Naive thymus-derived CD4-positive, alpha-beta T cell (primary cell): Measurements from ENCODE around the gene KBTBD13. TPM values are rescaled to one million over a fixed set of nuclear protein-coding genes. Genes with fewer than 3 reads are reported as not detected.
"Not testable (repeated sequence)": the region's sequence is repeated elsewhere in the genome, so short reads cannot be mapped to it uniquely, and the experiment has no call there.

Experiments
- ATAC-seq: fragments of 150-1000 bp; cut with Tn5 transposase; 2 replicates; pipeline ENCODE4 v1.10.0; 2021; ENCODE audit warnings: mild to moderate bottlenecking, moderate library complexity
- CTCF ChIA-PET: fragments of 350-600 bp; sonication (Branson Sonifier 250); formaldehyde crosslinking; loops from one replicate; lab custom pipeline; 2021; ENCODE audit warnings: antibody characterized with exemption; lab: Charles Lee
- POLR2A ChIA-PET: fragments of 350-600 bp; sonication (Branson Sonifier 250); formaldehyde crosslinking; loops from one replicate; lab custom pipeline; 2021; ENCODE audit warnings: antibody characterized with exemption, inconsistent platforms; lab: Charles Lee
- DNase-seq, 9 donors: peaks; one replicate each; pipeline versions ENCODE4 v3.0.0 to v3.0.0-alpha.2; 2020 to 2022; ENCODE audit warnings: mixed read lengths in 1 of 9
- H3K27ac ChIP-seq: one replicate; pipeline ENCODE4 v1.7.0; 2013; ENCODE audit warnings: mild to moderate bottlenecking, low read depth, low read length, moderate library complexity
- H3K27me3 ChIP-seq, 2 donors: one replicate each; pipeline ENCODE4 v1.7.0; 2013; ENCODE audit warnings: low read length in 2 of 2, mild to moderate bottlenecking in 2 of 2, moderate library complexity in 2 of 2; ENCODE audit not compliant: control insufficient read depth in 2 of 2, insufficient read depth in 2 of 2
- H3K36me3 ChIP-seq, 3 experiments: 1 replicate in 2 of 3; 2 replicates in 1 of 3; pipeline ENCODE4 v1.7.0; 2013; ENCODE audit warnings: low read length in 3 of 3, mild to moderate bottlenecking in 3 of 3, moderate library complexity in 1 of 3; ENCODE audit not compliant: insufficient read depth in 3 of 3, control insufficient read depth in 2 of 3
- H3K4me1 ChIP-seq, 2 donors: one replicate each; pipeline ENCODE4 v1.7.0; 2013; ENCODE audit warnings: low read length in 2 of 2, mild to moderate bottlenecking in 2 of 2, moderate library complexity in 1 of 2; ENCODE audit not compliant: control insufficient read depth in 2 of 2, insufficient read depth in 2 of 2
- H3K4me3 ChIP-seq: 2 replicates; pipeline ENCODE4 v1.7.0; 2013; ENCODE audit warnings: mild to moderate bottlenecking, low read length
- H3K9me3 ChIP-seq, 3 experiments: 1 replicate in 2 of 3; 2 replicates in 1 of 3; pipeline ENCODE4 v1.7.0; 2013; ENCODE audit warnings: low read length in 3 of 3; ENCODE audit not compliant: control insufficient read depth in 2 of 3
- H3K27ac Mint-ChIP-seq, 9 donors: one replicate each; pipeline ENCODE4 v1.8.0; 2020 to 2022; ENCODE audit warnings: mixed read lengths in 9 of 9, mild to moderate bottlenecking in 8 of 9, moderate library complexity in 5 of 9, inconsistent platforms in 2 of 9
- H3K27me3 Mint-ChIP-seq, 5 donors: one replicate each; pipeline ENCODE4 v1.8.0; 2021 to 2022; ENCODE audit warnings: mixed read lengths in 5 of 5, mild to moderate bottlenecking in 1 of 5
- H3K36me3 Mint-ChIP-seq, 5 donors: one replicate each; pipeline ENCODE4 v1.8.0; 2020 to 2022; ENCODE audit warnings: mixed read lengths in 5 of 5, mild to moderate bottlenecking in 3 of 5, inconsistent platforms in 1 of 5
- H3K4me1 Mint-ChIP-seq, 7 donors: one replicate each; pipeline ENCODE4 v1.8.0; 2020 to 2022; ENCODE audit warnings: mixed read lengths in 7 of 7, mild to moderate bottlenecking in 3 of 7, inconsistent platforms in 1 of 7
- H3K4me3 Mint-ChIP-seq, 10 donors: one replicate each; pipeline ENCODE4 v1.8.0; 2020 to 2022; ENCODE audit warnings: mild to moderate bottlenecking in 10 of 10, mixed read lengths in 10 of 10, moderate library complexity in 6 of 10, inconsistent platforms in 2 of 10
- H3K9me3 Mint-ChIP-seq, 11 donors: one replicate each; pipeline ENCODE4 v1.8.0; 2020 to 2022; ENCODE audit warnings: mixed read lengths in 11 of 11, mild to moderate bottlenecking in 4 of 11, inconsistent platforms in 1 of 11, moderate library complexity in 1 of 11
- intact Hi-C, 2 donors: fragments of 100-400 bp; cut with micrococcal nuclease; formaldehyde crosslinking; loops; one replicate each; pipeline ENCODE4 v1.15.1; 2023
- polyA plus RNA-seq, 2 donors: library from polyadenylated mRNA; unstranded; fragments of 300-500 nt; fragmentation: Illumina TruSeq; gene quantifications; one replicate each; pipeline ENCODE4 v1.2.3, GENCODE V29; 2021
- total RNA-seq, 6 experiments: library from RNA in 5 of 6; stranded (reverse) in 5 of 6; gene quantifications; 1 replicate in 5 of 6; 2 replicates in 1 of 6; pipeline ENCODE4 v1.2.3 and lab custom pipeline; 2021 to 2026

KBTBD13 gene
- total and polyA plus RNA-seq, 7 experiments from 2014 or later = not detected

GRCh38 chr15:65038836-65039235 lies 37.7 kb upstream of the KBTBD13 start:
- POLR2A ChIA-PET = no interaction called here
- no peaks in the 10 kb centered on the region for H3K36me3 Mint-ChIP-seq

GRCh38 chr15:65040461-65040860 lies 36.1 kb upstream of the KBTBD13 start:
- H3K4me1 Mint-ChIP-seq = peaks cover 0 to 2% (median 0%) of the 10 kb centered on the region in 7 donors
- peaks cover 0 to 12% (median 4%) of the 10 kb centered on the region in 5 donors for H3K27me3 Mint-ChIP-seq
- H3K9me3 Mint-ChIP-seq = no peaks in the 10 kb centered on the region
- no peaks in the 10 kb centered on the region for H3K36me3 ChIP-seq
- H3K27ac ChIP-seq = no peak overlapping the region
- H3K27me3 ChIP-seq = no peaks in the 10 kb centered on the region
- no peak overlapping the region for H3K27ac Mint-ChIP-seq
- POLR2A ChIA-PET = no interaction called here
- no peak overlapping the region for H3K4me3 Mint-ChIP-seq
- intact Hi-C loops = no loop called here
- H3K9me3 ChIP-seq = no peaks in the 10 kb centered on the region
- H3K4me1 ChIP-seq = no peaks in the 10 kb centered on the region
- H3K4me3 ChIP-seq = no peak overlapping the region
- no peak for DNase-seq
- no peaks in the 10 kb centered on the region for H3K36me3 Mint-ChIP-seq
- CTCF ChIA-PET = no interaction called here
- ATAC-seq = no peak

More at GRCh38 chr15:65038836-65039235, 37.7 kb upstream of the KBTBD13 start:
- CTCF ChIA-PET = no interaction called here
- intact Hi-C loops = no loop called here
- Histone ChIP-seq H3K4me1 (no peaks in the 10 kb centered on the region), H3K4me3 (no peak overlapping the region), H3K27me3 (no peaks in the 10 kb centered on the region), H3K9me3 (no peaks in the 10 kb centered on the region), H3K36me3 (no peaks in the 10 kb centered on the region), H3K27ac (no peak overlapping the region)
- Mint-ChIP-seq H3K27ac (no peak overlapping the region), H3K4me1 (peaks cover 0 to 4% (median under 1%) of the 10 kb centered on the region in 7 donors), H3K27me3 (peaks cover 0 to 12% (median 0%) of the 10 kb centered on the region in 5 donors), H3K4me3 (no peak overlapping the region), H3K9me3 (no peaks in the 10 kb centered on the region)
- DNase-seq (no peak), ATAC-seq (no peak)

GRCh38 chr15:65041787-65042186 lies 34.8 kb upstream of the KBTBD13 start:
- Mint-ChIP-seq H3K4me1 (peaks cover 0 to 2% (median 0%) of the 10 kb centered on the region in 7 donors), H3K27ac (no peak overlapping the region), H3K4me3 (no peak overlapping the region), H3K9me3 (no peaks in the 10 kb centered on the region), H3K36me3 (no peaks in the 10 kb centered on the region), H3K27me3 (peaks cover 0 to 12% (median 4%) of the 10 kb centered on the region in 5 donors)
- ChIA-PET POLR2A (interaction anchor here (0.7 kb wide), 1 partner anchor 1930 kb away, joined by 3 read pairs; no protein-coding TSS in a partner anchor), CTCF (interaction anchor here (0.6 kb wide), 1 partner anchor 1182 kb away, joined by 4 read pairs; no protein-coding TSS in a partner anchor)
- H3K27ac ChIP-seq = no peak overlapping the region
- no peaks in the 10 kb centered on the region for H3K36me3 ChIP-seq
- DNase-seq (no peak), ATAC-seq (no peak)
- no peaks in the 10 kb centered on the region for H3K27me3 ChIP-seq
- intact Hi-C loops = no loop called here
- H3K4me1 ChIP-seq = no peaks in the 10 kb centered on the region
- H3K4me3 ChIP-seq = no peak overlapping the region
- no peaks in the 10 kb centered on the region for H3K9me3 ChIP-seq

GRCh38 chr15:65042776-65043327 lies 33.7 kb upstream of the KBTBD13 start:
- no peaks in the 10 kb centered on the region for H3K36me3 Mint-ChIP-seq
- Histone ChIP-seq H3K4me1 (no peaks in the 10 kb centered on the region), H3K9me3 (no peaks in the 10 kb centered on the region), H3K27ac (no peak overlapping the region), H3K36me3 (no peaks in the 10 kb centered on the region), H3K27me3 (no peaks in the 10 kb centered on the region), H3K4me3 (no peak overlapping the region)
- H3K4me1 Mint-ChIP-seq = peaks cover 0 to 3% (median 0%) of the 10 kb centered on the region in 7 donors
- ATAC-seq (no peak), DNase-seq (no peak)
- intact Hi-C loops = no loop called here
- peaks cover 0 to 12% (median 4%) of the 10 kb centered on the region in 5 donors for H3K27me3 Mint-ChIP-seq
- no peak overlapping the region for H3K27ac Mint-ChIP-seq
- H3K9me3 Mint-ChIP-seq = no peaks in the 10 kb centered on the region
- H3K4me3 Mint-ChIP-seq = no peak overlapping the region
- ChIA-PET CTCF (interaction anchor here (1.0 to 1.2 kb wide), 2 partner anchors 9 to 255 kb away, joined by 3 to 5 read pairs; no protein-coding TSS in a partner anchor), POLR2A (no interaction called here)

- H3K4me1 Mint-ChIP-seq, H3K27me3 ChIP-seq, ATAC-seq, H3K4me3 Mint-ChIP-seq, intact Hi-C loops, H3K9me3 ChIP-seq, H3K4me3 ChIP-seq, H3K9me3 Mint-ChIP-seq, H3K36me3 ChIP-seq, H3K27ac Mint-ChIP-seq, DNase-seq, POLR2A ChIA-PET, CTCF ChIA-PET, H3K4me1 ChIP-seq, H3K27ac ChIP-seq, H3K36me3 Mint-ChIP-seq: not testable (repeated sequence)
- H3K27me3 Mint-ChIP-seq = peaks cover 0 to 12% (median 4%) of the 10 kb centered on the region in 5 donors
Observed at GRCh38 chr15:65044218-65044617, 32.3 kb upstream of the KBTBD13 start.

GRCh38 chr15:65044724-65045481 lies 31.6 kb upstream of the KBTBD13 start, which contains the start of gene SLC51B:
Gene SLC51B, plus strand, starts transcription at chr15:65045387. Its CDS starts 4,618 bp downstream, at chr15:65050005.
- Histone ChIP-seq H3K4me1 (peaks cover 4 to 10% of the 10 kb centered on the region in 2 donors), H3K27me3 (no peaks in the 10 kb centered on the region), H3K36me3 (no peaks in the 10 kb centered on the region), H3K9me3 (no peaks in the 10 kb centered on the region), H3K4me3 (no peak within 1 kb of the TSS), H3K27ac (no peak within 1 kb of the TSS)
- H3K9me3 Mint-ChIP-seq = no peaks in the 10 kb centered on the region
- ATAC-seq (no peak), DNase-seq (no peak)
- peaks cover 0 to 13% (median 9%) of the 10 kb centered on the region in 7 donors for H3K4me1 Mint-ChIP-seq
- intact Hi-C loops = no loop called here
- H3K27ac Mint-ChIP-seq = no peak within 1 kb of the TSS
- POLR2A ChIA-PET = no interaction called here
- H3K4me3 Mint-ChIP-seq = no peak within 1 kb of the TSS
- CTCF ChIA-PET = no interaction called here
- no peaks in the 10 kb centered on the region for H3K36me3 Mint-ChIP-seq
- peaks cover 0 to 16% (median 4%) of the 10 kb centered on the region in 5 donors for H3K27me3 Mint-ChIP-seq
